ENCODE measurements around the gene DSTYK. TPM values are rescaled to one million over a fixed set of nuclear protein-coding genes. Genes with fewer than 3 reads are reported as not detected.

The DSTYK gene
- total and polyA plus RNA-seq, 2 donors (not counting 3 experiments of a cell fraction or from before 2014, with no cell fraction given), result 3.6 to 8.7 TPM

- no peaks in the 10 kb centered on the region for H3K79me2 ChIP-seq (ENCODE audit: control insufficient read depth, insufficient read depth, low read length)
- H3K4me2 ChIP-seq (ENCODE audit: insufficient read depth, low read length), result no peak overlapping the region
- TF ChIP-seq CTCF (IDR thresholded peaks at IDR 0.05; ENCODE audit: extremely low read depth in 1 of 2, insufficient read depth in 1 of 2, low read depth in 1 of 2, low read length in 2 of 2) (no peak), EZH2 (IDR thresholded peaks at IDR 0.05; ENCODE audit: borderline replicate concordance, low read depth, low read length, severe bottlenecking) (no peak), JUN (IDR thresholded peaks at IDR 0.05; ENCODE audit: borderline replicate concordance, insufficient read depth, insufficient read length, low read depth) (no peak), POLR2AphosphoS5 (IDR thresholded peaks at IDR 0.05; ENCODE audit: insufficient read depth, low read depth, low read length) (no peak), POLR2A (IDR thresholded peaks at IDR 0.05; ENCODE audit: low read depth, low read length) (no peak), GATA2 (IDR thresholded peaks at IDR 0.05; ENCODE audit: insufficient read depth, insufficient read length, low read depth, low read length) (no peak), FOS (IDR thresholded peaks at IDR 0.05; ENCODE audit: borderline replicate concordance, insufficient read depth, low read length) (no peak), MYC (IDR thresholded peaks at IDR 0.05; ENCODE audit: low read depth, low read length) (no peak)
- TF ChIP-seq, protein P1, sequence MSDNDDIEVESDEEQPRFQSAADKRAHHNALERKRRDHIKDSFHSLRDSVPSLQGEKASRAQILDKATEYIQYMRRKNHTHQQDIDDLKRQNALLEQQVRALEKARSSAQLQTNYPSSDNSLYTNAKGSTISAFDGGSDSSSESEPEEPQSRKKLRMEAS (IDR thresholded peaks at IDR 0.05; ENCODE audit: insufficient read depth, insufficient read length), result no peak
- peaks cover 12% of the 10 kb centered on the region for H3K4me1 ChIP-seq (ENCODE audit: control insufficient read depth, extremely low read depth, insufficient read depth, low read length)
- no TSS peak for BruUV-seq (replicated peaks)
- H3K27ac ChIP-seq (ENCODE audit: insufficient read depth, low read depth, low read length), result no peak overlapping the region
- no peak for DNase-seq (ENCODE audit: low read depth, low spot score)
- H2AFZ ChIP-seq (ENCODE audit: low read depth, low read length), result no peak overlapping the region
- H3K4me3 ChIP-seq (replicated peaks in 1 of 3; ENCODE audit: insufficient read depth in 1 of 3, low read depth in 1 of 3, low read length in 3 of 3), result no peak overlapping the region
- ChIA-PET CTCF (interaction anchor here (0.6 to 1.6 kb wide), 3 partner anchors 13 to 53 kb away, joined by 3 to 6 read pairs (median 3); no protein-coding TSS in a partner anchor), POLR2A (no interaction called here)
- no peak for FAIRE-seq
- no peaks in the 10 kb centered on the region for H3K9me1 ChIP-seq (replicated peaks; ENCODE audit: control insufficient read depth, extremely low read depth, insufficient read depth, low read length)
- H4K20me1 ChIP-seq (replicated peaks; ENCODE audit: control insufficient read depth, extremely low read depth, insufficient read depth, low read length), result no peaks in the 10 kb centered on the region
- no peaks in the 10 kb centered on the region for H3K27me3 ChIP-seq (ENCODE audit: control insufficient read depth in 2 of 2, insufficient read depth in 2 of 2, low read length in 2 of 2)
- H3K9me3 ChIP-seq (replicated peaks; ENCODE audit: control insufficient read depth, insufficient read depth, low read length), result no peaks in the 10 kb centered on the region
- H3K36me3 ChIP-seq (ENCODE audit: control insufficient read depth in 2 of 2, extremely low read depth in 1 of 2, insufficient read depth in 2 of 2, low read length in 2 of 2), result no peaks in the 10 kb centered on the region
- dilution Hi-C loops (cut with MboI; ENCODE audit: extremely low pct_ligation_motif_present, low sequenced_read_pairs), result no loop called here
- H3K9ac ChIP-seq (replicated peaks; ENCODE audit: extremely low read depth, insufficient read depth, low read length), result no peak overlapping the region
- intact Hi-C loops (cut with micrococcal nuclease), result no loop called here
These were observed 40.8 kb downstream of the DSTYK start for GRCh38 chr1:205170532-205171269.
